ENCODE results near the gene ZYX. TPM values are rescaled to one million over a fixed set of nuclear protein-coding genes. Genes with fewer than 3 reads are reported as not detected.

ZYX gene
- total RNA-seq, 1 experiment from 2014 or later, result 237 TPM

DNA sequence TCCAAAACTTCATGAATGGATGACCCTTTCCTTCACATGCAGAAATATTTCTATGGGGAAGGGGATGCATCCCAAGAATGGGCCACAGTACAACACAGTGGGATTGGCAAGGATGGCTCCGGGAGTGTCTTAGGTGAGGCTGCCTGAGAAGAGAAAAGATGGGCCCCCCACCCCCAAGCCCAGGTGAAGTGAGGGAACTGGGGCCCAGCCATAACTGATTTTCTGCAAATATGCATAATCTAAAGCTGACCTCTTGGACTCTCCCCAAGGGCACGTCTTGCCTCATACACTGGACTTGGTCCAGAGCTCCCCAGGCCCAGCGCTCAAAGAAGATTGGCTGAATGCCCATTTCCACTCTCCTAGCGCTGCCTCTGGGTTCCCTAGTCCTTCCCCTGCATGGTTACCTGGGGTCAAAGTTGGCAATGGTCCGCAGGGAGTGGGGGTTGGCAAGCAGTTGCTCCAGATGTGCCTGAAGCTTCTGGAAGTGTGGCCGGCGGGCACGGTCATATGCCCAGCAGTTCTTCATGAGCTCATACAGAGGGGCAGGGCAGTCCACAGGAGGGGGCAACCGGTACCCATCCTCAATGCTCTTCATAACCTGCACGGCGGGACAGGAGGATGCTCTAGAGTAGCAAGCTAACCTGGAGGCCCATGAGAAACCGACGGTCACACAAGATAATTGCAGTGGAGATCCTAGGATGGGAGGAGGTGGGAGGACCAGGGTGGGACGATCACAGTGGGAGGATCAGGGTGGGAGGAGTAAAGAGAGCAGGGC lies 12.3 kb downstream of the ZYX start:
- Histone ChIP-seq H3K4me1 (ENCODE audit: insufficient read depth, low read length) (no peaks in the 10 kb centered on the region), H3K23ac (ENCODE audit: insufficient read length, low read depth, low read length) (no peak overlapping the region), H3K79me2 (ENCODE audit: insufficient read depth, low read length) (no peaks in the 10 kb centered on the region), H3K18ac (ENCODE audit: insufficient read length, low read depth, low read length) (no peak overlapping the region), H2BK15ac (ENCODE audit: low read depth, low read length) (no peak overlapping the region), H4K5ac (ENCODE audit: insufficient read length, low read depth, low read length) (no peak overlapping the region), H3K27me3 (ENCODE audit: insufficient read depth, low read length) (no peaks in the 10 kb centered on the region), H4K91ac (ENCODE audit: insufficient read length, low read depth, low read length) (no peak overlapping the region), H3K9ac (ENCODE audit: extremely low read depth, insufficient read length, low read length) (no peak overlapping the region), H3K9me3 (ENCODE audit: control insufficient read depth, low read depth, low read length) (no peaks in the 10 kb centered on the region), H2BK12ac (ENCODE audit: insufficient read length, low read depth, low read length) (no peak overlapping the region), H3K14ac (ENCODE audit: insufficient read depth, low read length) (no peak overlapping the region), H2BK20ac (ENCODE audit: low read depth, low read length, poor library complexity, severe bottlenecking) (no peak overlapping the region), H2BK120ac (ENCODE audit: low read depth, low read length, poor library complexity, severe bottlenecking) (no peak overlapping the region), H3K4ac (ENCODE audit: low read depth, low read length) (no peak overlapping the region), H4K8ac (replicated peaks; ENCODE audit: insufficient read length, low read depth, low read length) (no peak overlapping the region), H2AFZ (ENCODE audit: low read length) (no peak overlapping the region), H2BK5ac (ENCODE audit: insufficient read length, low read length) (no peak overlapping the region), H3K4me2 (ENCODE audit: insufficient read depth, insufficient read length, low read length) (no peak overlapping the region), H3K27ac (ENCODE audit: insufficient read length, low read depth, low read length) (no peak overlapping the region), H3T11ph (ENCODE audit: low read length) (no peak overlapping the region), H3K23me2 (ENCODE audit: insufficient read length, low read depth, low read length, poor library complexity, severe bottlenecking) (no peaks in the 10 kb centered on the region), H3K79me1 (ENCODE audit: insufficient read depth, low read depth, low read length, poor library complexity, severe bottlenecking) (no peaks in the 10 kb centered on the region), H4K20me1 (ENCODE audit: control insufficient read depth, insufficient read depth, insufficient read length) (no peaks in the 10 kb centered on the region), H2AK5ac (ENCODE audit: insufficient read length, low read length) (no peak overlapping the region), H3K56ac (ENCODE audit: insufficient read length, low read depth, low read length) (no peak overlapping the region)
- Mint-ChIP-seq H3K27me3 (ENCODE audit: low read depth) (peaks cover 2% of the 10 kb centered on the region), H3K4me1 (peaks cover 0 to 5% of the 10 kb centered on the region in 2 experiments; a peak in 3 of 4 replicates), H3K9me3 (no peaks in the 10 kb centered on the region), H3K27ac (peak overlapping the region in 1 of 3 experiments; percentile 62; a peak in 3 of 7 replicates), H3K36me3 (ENCODE audit: insufficient read depth in 1 of 3, low read depth in 3 of 3) (peaks cover 64 to 96% (median 92%) of the 10 kb centered on the region in 3 experiments), H3K4me3 (no peak overlapping the region; a peak in 1 of 5 replicates)
- TF ChIP-seq, protein P1, sequence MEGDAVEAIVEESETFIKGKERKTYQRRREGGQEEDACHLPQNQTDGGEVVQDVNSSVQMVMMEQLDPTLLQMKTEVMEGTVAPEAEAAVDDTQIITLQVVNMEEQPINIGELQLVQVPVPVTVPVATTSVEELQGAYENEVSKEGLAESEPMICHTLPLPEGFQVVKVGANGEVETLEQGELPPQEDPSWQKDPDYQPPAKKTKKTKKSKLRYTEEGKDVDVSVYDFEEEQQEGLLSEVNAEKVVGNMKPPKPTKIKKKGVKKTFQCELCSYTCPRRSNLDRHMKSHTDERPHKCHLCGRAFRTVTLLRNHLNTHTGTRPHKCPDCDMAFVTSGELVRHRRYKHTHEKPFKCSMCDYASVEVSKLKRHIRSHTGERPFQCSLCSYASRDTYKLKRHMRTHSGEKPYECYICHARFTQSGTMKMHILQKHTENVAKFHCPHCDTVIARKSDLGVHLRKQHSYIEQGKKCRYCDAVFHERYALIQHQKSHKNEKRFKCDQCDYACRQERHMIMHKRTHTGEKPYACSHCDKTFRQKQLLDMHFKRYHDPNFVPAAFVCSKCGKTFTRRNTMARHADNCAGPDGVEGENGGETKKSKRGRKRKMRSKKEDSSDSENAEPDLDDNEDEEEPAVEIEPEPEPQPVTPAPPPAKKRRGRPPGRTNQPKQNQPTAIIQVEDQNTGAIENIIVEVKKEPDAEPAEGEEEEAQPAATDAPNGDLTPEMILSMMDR (conservative IDR thresholded peaks at IDR 0.05), result no peak
- peak; percentile 24 for DNase-seq
- WGBS (ENCODE audit: extremely low coverage, insufficient read length, low lambda C conversion rate), result no CpG with 5 or more reads among the region's 14 CpGs
